Measurements from ENCODE around the gene COPS9. TPM values are rescaled to one million over a fixed set of nuclear protein-coding genes. Genes with fewer than 3 reads are reported as not detected.

The COPS9 gene
- total RNA-seq, 1 experiment from 2014 or later, result 473 TPM

DNA sequence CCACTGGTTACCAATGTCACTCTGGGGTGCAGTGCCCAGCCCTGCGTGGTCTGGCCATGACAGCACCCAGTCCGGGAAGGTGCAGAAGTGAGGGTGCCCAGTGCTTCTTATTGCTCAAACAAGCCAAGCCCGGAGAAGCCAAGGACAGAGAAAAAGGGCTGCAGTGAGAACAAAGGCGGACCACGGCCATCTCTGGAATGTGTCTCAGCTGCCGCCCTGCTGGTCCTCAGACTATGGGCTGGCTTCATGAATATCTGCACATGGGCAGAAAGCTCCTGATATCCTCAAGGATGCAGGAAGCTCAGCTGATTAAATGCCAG is 28.7 kb downstream of the COPS9 start:
- POLR2A ChIA-PET (ENCODE audit: unreplicated experiment), result no interaction called here
- no peak for ATAC-seq
- no peak overlapping the region for H3K4me3 ChIP-seq (ENCODE audit: low read length)
- no peaks in the 10 kb centered on the region for H3F3A ChIP-seq (ENCODE audit: low read length, unreplicated experiment)
- TF ChIP-seq EZH2phosphoT487 (IDR thresholded peaks at IDR 0.05; ENCODE audit: borderline replicate concordance, low read length), result no peak
- TF ChIP-seq EZH2 (IDR thresholded peaks at IDR 0.05; ENCODE audit: low read length, unreplicated experiment), result no peak
- no peak for TF ChIP-seq CTCF (conservative IDR thresholded peaks at IDR 0.05; ENCODE audit: low read depth, low read length)
- no peak overlapping the region for H3K27ac ChIP-seq (ENCODE audit: low read length)
- no peaks in the 10 kb centered on the region for H3K36me3 ChIP-seq (ENCODE audit: low read depth, low read length)
- no peak overlapping the region for H2AFZ ChIP-seq (ENCODE audit: low read length)
- no peak overlapping the region for H3K4me2 ChIP-seq (ENCODE audit: low read length)
- no peaks in the 10 kb centered on the region for H4K20me1 ChIP-seq (ENCODE audit: low read length)
- no peaks in the 10 kb centered on the region for H3K4me1 ChIP-seq (ENCODE audit: insufficient read depth, low read length)
- no peaks in the 10 kb centered on the region for H3K79me2 ChIP-seq (ENCODE audit: low read length)
- intact Hi-C loops (cut with micrococcal nuclease), result no loop called here
- no peak for DNase-seq
- H3K27me3 ChIP-seq (ENCODE audit: low read length), result peaks cover 58% of the 10 kb centered on the region
- CTCF ChIA-PET, result no interaction called here
- no peaks in the 10 kb centered on the region for H3K9me3 ChIP-seq (ENCODE audit: low read length)
- no peaks in the 10 kb centered on the region for H3K9me2 ChIP-seq (replicated peaks; ENCODE audit: low read length)
- no TSS peak for BruUV-seq (replicated peaks)
- no peak overlapping the region for H3K9ac ChIP-seq (ENCODE audit: low read length)

DNA sequence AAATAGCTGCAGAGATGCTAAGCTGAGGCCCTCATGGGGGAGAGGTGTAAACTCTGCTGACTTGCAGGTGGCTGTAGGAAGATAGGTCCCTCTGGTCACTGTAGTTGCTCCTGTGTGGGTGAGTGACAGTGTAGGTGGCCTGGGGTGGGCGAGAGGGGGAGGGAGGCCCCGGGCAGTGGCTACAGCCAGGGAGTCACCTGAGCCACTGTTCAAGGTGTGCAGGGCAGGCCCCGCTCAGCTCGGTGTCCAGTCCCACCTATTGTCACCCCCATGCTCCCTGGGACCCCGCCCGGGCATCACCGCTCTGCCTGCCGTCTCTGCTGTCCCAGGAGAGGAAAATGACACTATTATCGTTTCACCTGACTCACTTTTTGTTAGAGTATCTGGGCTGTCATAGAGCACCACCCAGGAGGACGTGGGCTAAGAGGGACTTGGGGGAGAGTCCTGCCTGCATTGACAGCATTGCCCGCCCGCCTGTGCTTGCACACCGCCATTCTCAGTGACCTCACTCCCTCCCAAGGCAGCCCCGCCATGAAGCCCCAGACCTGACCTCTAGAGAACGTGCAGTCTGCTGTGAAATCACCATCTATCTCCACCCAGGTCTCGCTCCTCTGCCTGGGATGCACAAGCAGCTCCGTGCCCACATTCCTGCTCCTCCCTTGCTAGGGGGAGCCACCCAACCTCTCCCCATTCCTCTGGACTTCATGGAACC is 29.2 kb downstream of the COPS9 start:
- intact Hi-C loops (cut with micrococcal nuclease), result no loop called here
- Histone ChIP-seq H2AFZ (ENCODE audit: low read length) (no peak overlapping the region), H3K4me3 (ENCODE audit: low read length) (no peak overlapping the region), H3K27ac (ENCODE audit: low read length) (no peak overlapping the region), H3K27me3 (ENCODE audit: low read length) (peaks cover 58% of the 10 kb centered on the region), H3K9ac (ENCODE audit: low read length) (no peak overlapping the region), H3K9me3 (ENCODE audit: low read length) (no peaks in the 10 kb centered on the region), H3K4me2 (ENCODE audit: low read length) (no peak overlapping the region), H3K79me2 (ENCODE audit: low read length) (no peaks in the 10 kb centered on the region), H3K9me2 (replicated peaks; ENCODE audit: low read length) (no peaks in the 10 kb centered on the region), H3K36me3 (ENCODE audit: low read depth, low read length) (no peaks in the 10 kb centered on the region), H4K20me1 (ENCODE audit: low read length) (no peaks in the 10 kb centered on the region), H3K4me1 (ENCODE audit: insufficient read depth, low read length) (no peaks in the 10 kb centered on the region), H3F3A (ENCODE audit: low read length, unreplicated experiment) (no peaks in the 10 kb centered on the region)
- ATAC-seq, result no peak
- TF ChIP-seq EZH2phosphoT487 (IDR thresholded peaks at IDR 0.05; ENCODE audit: borderline replicate concordance, low read length) (no peak), CTCF (conservative IDR thresholded peaks at IDR 0.05; ENCODE audit: low read depth, low read length) (no peak), EZH2 (IDR thresholded peaks at IDR 0.05; ENCODE audit: low read length, unreplicated experiment) (no peak)
- POLR2A ChIA-PET (ENCODE audit: unreplicated experiment), result no interaction called here
- BruUV-seq (replicated peaks), result no TSS peak
- CTCF ChIA-PET, result no interaction called here
- DNase-seq, result no peak

- no peaks in the 10 kb centered on the region for H3K9me2 ChIP-seq (replicated peaks; ENCODE audit: low read length)
- H4K20me1 ChIP-seq (ENCODE audit: low read length), result no peaks in the 10 kb centered on the region
- H3K79me2 ChIP-seq (ENCODE audit: low read length), result no peaks in the 10 kb centered on the region
- no peaks in the 10 kb centered on the region for H3K36me3 ChIP-seq (ENCODE audit: low read depth, low read length)
- H2AFZ ChIP-seq (ENCODE audit: low read length), result no peak overlapping the region
- CTCF ChIA-PET, result no interaction called here
- no peak overlapping the region for H3K27ac ChIP-seq (ENCODE audit: low read length)
- POLR2A ChIA-PET (ENCODE audit: unreplicated experiment), result no interaction called here
- H3F3A ChIP-seq (ENCODE audit: low read length, unreplicated experiment), result no peaks in the 10 kb centered on the region
- intact Hi-C loops (cut with micrococcal nuclease), result no loop called here
- BruUV-seq (replicated peaks), result no TSS peak
- H3K4me3 ChIP-seq (ENCODE audit: low read length), result no peak overlapping the region
- H3K9me3 ChIP-seq (ENCODE audit: low read length), result no peaks in the 10 kb centered on the region
- no peak overlapping the region for H3K9ac ChIP-seq (ENCODE audit: low read length)
- TF ChIP-seq CTCF (conservative IDR thresholded peaks at IDR 0.05; ENCODE audit: low read depth, low read length) (no peak), EZH2 (IDR thresholded peaks at IDR 0.05; ENCODE audit: low read length, unreplicated experiment) (no peak), EZH2phosphoT487 (IDR thresholded peaks at IDR 0.05; ENCODE audit: borderline replicate concordance, low read length) (no peak)
- no peak for DNase-seq
- ATAC-seq, result no peak
- no peaks in the 10 kb centered on the region for H3K4me1 ChIP-seq (ENCODE audit: insufficient read depth, low read length)
- no peak overlapping the region for H3K4me2 ChIP-seq (ENCODE audit: low read length)
- peaks cover 53% of the 10 kb centered on the region for H3K27me3 ChIP-seq (ENCODE audit: low read length)
These were observed 30.1 kb downstream of the COPS9 start for GRCh38 chr2:240105982-240106381.

All from PC-3 (cell line).